SK-N-SH (cell line): Measurements from ENCODE around the gene HERC5.

Source experiments
- EZH2phosphoT487 ChIP-seq: fragments of 200-600 bp; sonication (generic); IDR thresholded peaks from 2 replicates; pipeline ENCODE4 v1.6.1; 2017; ENCODE audit warnings: low read depth, mixed run types, mild to moderate bottlenecking, antibody characterized with exemption, moderate library complexity, borderline replicate concordance
- GATA2 ChIP-seq: sonication (generic); formaldehyde crosslinking; IDR thresholded peaks from 2 replicates; pipeline ENCODE4 v1.5.0; 2020; ENCODE audit warnings: mild to moderate bottlenecking, missing genetic modification reagents
- MXI1 ChIP-seq: IDR thresholded peaks from 2 replicates; pipeline ENCODE4 v1.6.1; 2012; ENCODE audit warnings: mild to moderate bottlenecking, low read depth, low read length, improper control_type of control experiment
- NRF1 ChIP-seq: IDR thresholded peaks from 2 replicates; pipeline ENCODE4 v1.6.1; 2012; ENCODE audit warnings: low read depth, mild to moderate bottlenecking, low read length
- POLR2AphosphoS5 ChIP-seq: IDR thresholded peaks from 2 replicates; pipeline ENCODE4 v1.6.1; 2012; ENCODE audit warnings: low read depth, low read length
- YY1 ChIP-seq: IDR thresholded peaks from 2 replicates; pipeline ENCODE4 v1.4.0; 2012; ENCODE audit warnings: low read depth, mild to moderate bottlenecking
- TF ChIP-seq, protein P1 (sequence below): fragments of 200-600 bp; sonication (generic); IDR thresholded peaks from 2 replicates; pipeline ENCODE4 v1.6.1; 2017; ENCODE audit warnings: antibody characterized with exemption, mild to moderate bottlenecking, moderate library complexity

DNA sequence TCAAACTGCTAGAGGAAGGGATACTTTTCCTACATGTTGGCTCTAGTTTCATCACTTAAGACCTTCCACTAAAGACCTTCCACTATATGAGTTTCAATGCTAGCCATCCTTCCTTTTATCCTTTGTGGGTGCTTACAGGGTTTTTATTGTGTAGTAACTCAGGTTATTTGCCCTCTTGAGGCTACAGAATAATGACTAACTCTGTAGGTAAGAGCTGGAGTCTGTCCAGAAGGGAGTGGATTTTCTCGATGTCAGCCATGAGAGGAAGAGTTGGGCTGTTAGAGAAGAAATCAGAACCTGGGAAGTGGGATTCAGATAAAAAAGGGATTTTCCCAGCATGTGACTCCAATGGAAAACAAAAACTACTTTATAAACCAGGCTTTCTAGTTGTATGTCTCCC is 27.5 kb upstream of the HERC5 start:
- TF ChIP-seq, protein P1, sequence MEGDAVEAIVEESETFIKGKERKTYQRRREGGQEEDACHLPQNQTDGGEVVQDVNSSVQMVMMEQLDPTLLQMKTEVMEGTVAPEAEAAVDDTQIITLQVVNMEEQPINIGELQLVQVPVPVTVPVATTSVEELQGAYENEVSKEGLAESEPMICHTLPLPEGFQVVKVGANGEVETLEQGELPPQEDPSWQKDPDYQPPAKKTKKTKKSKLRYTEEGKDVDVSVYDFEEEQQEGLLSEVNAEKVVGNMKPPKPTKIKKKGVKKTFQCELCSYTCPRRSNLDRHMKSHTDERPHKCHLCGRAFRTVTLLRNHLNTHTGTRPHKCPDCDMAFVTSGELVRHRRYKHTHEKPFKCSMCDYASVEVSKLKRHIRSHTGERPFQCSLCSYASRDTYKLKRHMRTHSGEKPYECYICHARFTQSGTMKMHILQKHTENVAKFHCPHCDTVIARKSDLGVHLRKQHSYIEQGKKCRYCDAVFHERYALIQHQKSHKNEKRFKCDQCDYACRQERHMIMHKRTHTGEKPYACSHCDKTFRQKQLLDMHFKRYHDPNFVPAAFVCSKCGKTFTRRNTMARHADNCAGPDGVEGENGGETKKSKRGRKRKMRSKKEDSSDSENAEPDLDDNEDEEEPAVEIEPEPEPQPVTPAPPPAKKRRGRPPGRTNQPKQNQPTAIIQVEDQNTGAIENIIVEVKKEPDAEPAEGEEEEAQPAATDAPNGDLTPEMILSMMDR = no peak
- TF ChIP-seq YY1 (no peak), POLR2AphosphoS5 (no peak), MXI1 (no peak), NRF1 (no peak), GATA2 (CRISPR knock-in tag) (no peak), EZH2phosphoT487 (no peak)
